ENCODE results near the gene PRPF6. TPM values are rescaled to one million over a fixed set of nuclear protein-coding genes. Genes with fewer than 3 reads are reported as not detected.
A peak's percentile ranks its signal among the peaks of the same experiment; 100 is the strongest.

PRPF6 gene
- total RNA-seq, 1 donor from 2014 or later: 48.4 TPM

GRCh38 chr20:64052987-64053840 is 72.3 kb downstream of the PRPF6 start:
- no peak overlapping the region for H3K4me3 ChIP-seq (ENCODE audit: low read depth, low read length)
- DNase-seq (ENCODE audit: low read depth): no peak
- TF ChIP-seq CTCF (IDR thresholded peaks at IDR 0.05; ENCODE audit: insufficient read depth, low read length, severe bottlenecking): no peak
- FAIRE-seq: no peak
- H3K36me3 ChIP-seq (ENCODE audit: control insufficient read depth, insufficient read depth, low read length): no peaks in the 10 kb centered on the region
- peaks cover 4% of the 10 kb centered on the region for H3K27me3 ChIP-seq (ENCODE audit: control insufficient read depth, insufficient read depth, low read length)

GRCh38 chr20:64053841-64054661 is 73.1 kb downstream of the PRPF6 start:
- Histone ChIP-seq H3K27me3 (ENCODE audit: control insufficient read depth, insufficient read depth, low read length) (peaks cover 4% of the 10 kb centered on the region), H3K36me3 (ENCODE audit: control insufficient read depth, insufficient read depth, low read length) (no peaks in the 10 kb centered on the region), H3K4me3 (ENCODE audit: low read depth, low read length) (no peak overlapping the region)
- TF ChIP-seq CTCF (IDR thresholded peaks at IDR 0.05; ENCODE audit: insufficient read depth, low read length, severe bottlenecking): peak; percentile 9
- FAIRE-seq: no peak
- DNase-seq (ENCODE audit: low read depth): no peak

- Histone ChIP-seq H3K4me3 (ENCODE audit: low read depth, low read length) (no peak overlapping the region), H3K27me3 (ENCODE audit: control insufficient read depth, insufficient read depth, low read length) (peaks cover 2% of the 10 kb centered on the region), H3K36me3 (ENCODE audit: control insufficient read depth, insufficient read depth, low read length) (no peaks in the 10 kb centered on the region)
- DNase-seq (ENCODE audit: low read depth) (no peak), FAIRE-seq (no peak)
- no peak for TF ChIP-seq CTCF (IDR thresholded peaks at IDR 0.05; ENCODE audit: insufficient read depth, low read length, severe bottlenecking)
Observed at GRCh38 chr20:64055396-64055892, 74.5 kb downstream of the PRPF6 start.

GRCh38 chr20:64055893-64056638 is 75.1 kb downstream of the PRPF6 start:
- no peak for TF ChIP-seq CTCF (IDR thresholded peaks at IDR 0.05; ENCODE audit: insufficient read depth, low read length, severe bottlenecking)

GRCh38 chr20:64056639-64056888 is 75.6 kb downstream of the PRPF6 start:
- no peaks in the 10 kb centered on the region for H3K36me3 ChIP-seq (ENCODE audit: control insufficient read depth, insufficient read depth, low read length)
- H3K4me3 ChIP-seq (ENCODE audit: low read depth, low read length): no peak overlapping the region
- no peak for FAIRE-seq
- TF ChIP-seq CTCF (IDR thresholded peaks at IDR 0.05; ENCODE audit: insufficient read depth, low read length, severe bottlenecking): no peak
- H3K27me3 ChIP-seq (ENCODE audit: control insufficient read depth, insufficient read depth, low read length): no peaks in the 10 kb centered on the region
- DNase-seq (ENCODE audit: low read depth): no peak

More at GRCh38 chr20:64055893-64056638, 75.1 kb downstream of the PRPF6 start:
- H3K4me3 ChIP-seq (ENCODE audit: low read depth, low read length): no peak overlapping the region
- H3K36me3 ChIP-seq (ENCODE audit: control insufficient read depth, insufficient read depth, low read length): no peaks in the 10 kb centered on the region
- H3K27me3 ChIP-seq (ENCODE audit: control insufficient read depth, insufficient read depth, low read length): peaks cover 2% of the 10 kb centered on the region
- FAIRE-seq (no peak), DNase-seq (ENCODE audit: low read depth) (no peak)
